Body of pancreas (tissue), 4 donors: ENCODE data around the gene NF2. TPM values are rescaled to one million over a fixed set of nuclear protein-coding genes. Genes with fewer than 3 reads are reported as not detected.
"Not testable (repeated sequence)": the region's sequence is repeated elsewhere in the genome, so short reads cannot be mapped to it uniquely, and the experiment has no call there.

Experiments
- ATAC-seq: fragments of 150-250 bp; one replicate; pipeline ENCODE4 v1.9.1; 2016
- DNase-seq, 4 donors: peaks; one replicate each; pipeline ENCODE4 v3.0.0-alpha.2; 2019
- H3K27ac ChIP-seq, 4 donors: fragments of 200-600 bp; sonication (generic); 1 replicate in 3 of 4; 2 replicates in 1 of 4; pipeline versions ENCODE4 v1.5.1 to v1.6.1; 2016 to 2019; ENCODE audit warnings: mild to moderate bottlenecking in 1 of 4, mixed read lengths in 1 of 4, moderate library complexity in 1 of 4
- H3K27me3 ChIP-seq, 2 donors: fragments of 200-600 bp; sonication (generic); one replicate each; pipeline ENCODE4 v1.6.0; 2016; ENCODE audit warnings: mild to moderate bottlenecking in 1 of 2
- H3K36me3 ChIP-seq, 2 donors: fragments of 200-600 bp; sonication (generic); replicated peaks in 1 of 2; 2 replicates each; pipeline ENCODE4 v1.5.1; 2016; ENCODE audit warnings: low read depth in 2 of 2; ENCODE audit not compliant: insufficient read depth in 1 of 2
- H3K4me1 ChIP-seq: fragments of 200-600 bp; sonication (generic); one replicate; pipeline ENCODE4 v1.6.0; 2016
- H3K4me3 ChIP-seq, 2 donors: fragments of 200-600 bp; sonication (generic); 1 replicate in 1 of 2; 2 replicates in 1 of 2; pipeline ENCODE4 v1.5.1; 2016 to 2019
- H3K9me3 ChIP-seq, 3 donors: fragments of 200-600 bp; sonication (generic); 1 replicate in 2 of 3; 2 replicates in 1 of 3; pipeline ENCODE4 v1.5.1; 2016
- POLR2A ChIP-seq, 3 donors: fragments of 450-650 bp; IDR thresholded peaks; one replicate each; pipeline ENCODE4 v1.6.1; 2016; ENCODE audit warnings: antibody characterized with exemption in 3 of 3, mild to moderate bottlenecking in 2 of 3
- WGBS, 2 donors: methylation state at CpG; one replicate each; pipeline ENCODE4 v1.1.5; 2017; 5-methylcytosine and 5-hydroxymethylcytosine counted together
- intact Hi-C: fragments of 100-400 bp; cut with DNase I; formaldehyde crosslinking; loops from one replicate; pipeline ENCODE4 v1.15.1; 2023
- total RNA-seq, 2 donors: library from RNA; depleted of rRNA; stranded (reverse); fragments of >200 nt; gene quantifications; one replicate each; pipeline ENCODE4 v1.1.0, GENCODE V29; 2016
- TF ChIP-seq, protein P1 (sequence below), 7 experiments: fragments of 450-650 bp in 4 of 7; fragments of 200-600 bp in 3 of 7; sonication (generic) in 3 of 7; IDR thresholded peaks; one replicate each; pipeline ENCODE4 v1.5.1; 2016 to 2019; ENCODE audit warnings: antibody characterized with exemption in 7 of 7

NF2 gene
- total RNA-seq, 2 donors from 2014 or later: 21.4 to 26.5 TPM

DNA sequence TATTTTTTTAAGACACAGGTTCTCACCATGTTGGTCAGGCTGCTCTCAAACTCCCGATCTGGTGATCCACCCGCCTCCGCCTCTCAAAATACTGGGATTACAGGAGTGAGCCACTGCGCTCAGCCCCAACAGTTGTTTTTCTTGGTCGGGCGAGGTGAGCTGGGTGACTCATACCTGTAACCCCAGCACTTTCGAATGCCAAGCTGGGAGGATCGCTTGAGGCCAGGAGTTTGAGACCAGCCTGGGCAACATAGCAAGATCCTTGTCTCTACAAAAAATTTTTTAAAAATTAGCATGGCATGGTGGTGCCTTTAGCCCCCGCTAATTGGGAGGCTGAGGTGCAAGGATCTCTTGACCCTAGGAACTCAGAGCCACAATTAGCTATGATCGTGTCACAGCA, 7.0 kb upstream of the NF2 start:
- Histone ChIP-seq H3K4me3 (no peak overlapping the region), H3K36me3 (no peaks in the 10 kb centered on the region), H3K4me1 (no peaks in the 10 kb centered on the region), H3K27me3 (no peaks in the 10 kb centered on the region), H3K27ac (no peak overlapping the region), H3K9me3 (no peaks in the 10 kb centered on the region)
- ATAC-seq (no peak), DNase-seq (no peak)
- TF ChIP-seq, protein P1, sequence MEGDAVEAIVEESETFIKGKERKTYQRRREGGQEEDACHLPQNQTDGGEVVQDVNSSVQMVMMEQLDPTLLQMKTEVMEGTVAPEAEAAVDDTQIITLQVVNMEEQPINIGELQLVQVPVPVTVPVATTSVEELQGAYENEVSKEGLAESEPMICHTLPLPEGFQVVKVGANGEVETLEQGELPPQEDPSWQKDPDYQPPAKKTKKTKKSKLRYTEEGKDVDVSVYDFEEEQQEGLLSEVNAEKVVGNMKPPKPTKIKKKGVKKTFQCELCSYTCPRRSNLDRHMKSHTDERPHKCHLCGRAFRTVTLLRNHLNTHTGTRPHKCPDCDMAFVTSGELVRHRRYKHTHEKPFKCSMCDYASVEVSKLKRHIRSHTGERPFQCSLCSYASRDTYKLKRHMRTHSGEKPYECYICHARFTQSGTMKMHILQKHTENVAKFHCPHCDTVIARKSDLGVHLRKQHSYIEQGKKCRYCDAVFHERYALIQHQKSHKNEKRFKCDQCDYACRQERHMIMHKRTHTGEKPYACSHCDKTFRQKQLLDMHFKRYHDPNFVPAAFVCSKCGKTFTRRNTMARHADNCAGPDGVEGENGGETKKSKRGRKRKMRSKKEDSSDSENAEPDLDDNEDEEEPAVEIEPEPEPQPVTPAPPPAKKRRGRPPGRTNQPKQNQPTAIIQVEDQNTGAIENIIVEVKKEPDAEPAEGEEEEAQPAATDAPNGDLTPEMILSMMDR (IDR thresholded peaks at IDR 0.05): no peak
- intact Hi-C loops: no loop called here
- 87 to 89% methylated on average over 10 of the region's 10 CpGs for WGBS, 2 donors

DNA sequence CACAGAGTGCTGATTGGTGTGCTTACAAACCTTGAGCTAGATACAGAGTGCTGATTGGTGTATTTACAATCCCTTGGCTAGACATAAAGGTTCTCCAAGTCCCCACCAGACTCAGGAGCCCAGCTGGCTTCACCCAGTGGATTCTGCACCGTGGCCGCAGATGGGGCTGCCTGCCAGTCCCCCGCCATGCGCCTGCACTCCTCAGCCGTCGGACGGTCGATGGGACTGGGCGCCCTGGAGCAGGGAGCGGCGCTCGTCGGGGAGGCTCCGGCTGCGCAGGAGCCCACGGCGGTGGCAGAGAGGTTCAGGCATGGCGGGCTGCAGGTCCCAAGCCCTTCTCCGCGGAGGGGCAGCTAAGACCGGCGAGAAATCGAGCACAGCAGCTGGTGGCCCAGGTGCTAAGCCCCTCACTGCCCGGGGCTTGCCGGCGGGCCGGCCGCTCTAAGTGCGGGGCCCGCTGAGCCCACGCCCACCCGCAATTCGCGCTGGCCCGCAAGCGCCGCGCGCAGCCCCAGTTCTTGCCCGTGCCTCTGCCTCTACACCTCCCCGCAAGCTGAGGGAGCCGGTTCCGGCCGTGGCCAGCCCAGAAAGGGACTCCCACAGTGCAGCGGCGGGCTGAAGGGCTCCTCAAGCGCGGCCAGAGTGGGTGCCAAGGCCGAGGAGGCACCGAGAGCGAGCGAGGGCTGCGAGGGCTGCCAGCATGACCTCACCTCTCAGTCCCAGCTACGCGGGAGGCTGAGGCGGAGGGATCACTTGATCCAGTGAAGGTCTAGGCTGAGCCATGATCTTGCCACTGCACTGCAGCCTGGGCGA, 5.4 kb upstream of the NF2 start:
- H3K4me1 ChIP-seq, H3K27me3 ChIP-seq, ATAC-seq, DNase-seq, H3K36me3 ChIP-seq, H3K9me3 ChIP-seq, H3K4me3 ChIP-seq, H3K27ac ChIP-seq, intact Hi-C loops: not testable (repeated sequence)
- WGBS, 2 donors: 76% methylated on average over 54 of the region's 57 CpGs; no CpG with 5 or more reads in 1 of the 2 donors

DNA sequence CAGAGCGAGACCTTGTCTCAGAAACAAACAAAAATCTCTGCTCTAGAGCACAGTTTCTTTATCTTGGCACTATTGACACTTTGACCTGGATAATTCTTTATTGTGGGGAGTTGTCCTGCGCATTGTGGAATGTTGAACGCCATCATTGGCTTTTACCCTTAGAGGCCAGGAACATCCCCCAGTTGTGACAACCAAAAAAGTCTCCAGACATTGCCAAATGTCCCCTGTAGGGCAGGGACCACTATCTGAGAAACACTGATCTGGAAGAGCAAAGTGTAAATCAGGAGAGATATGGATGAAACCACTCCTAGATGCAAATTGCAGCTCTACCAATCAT, 4.8 kb upstream of the NF2 start:
- WGBS, 2 donors: 76 to 84% methylated on average over 2 to 3 of the region's 3 CpGs
- H3K36me3 ChIP-seq: no peaks in the 10 kb centered on the region
- no peaks in the 10 kb centered on the region for H3K4me1 ChIP-seq
- no peaks in the 10 kb centered on the region for H3K9me3 ChIP-seq
- H3K27me3 ChIP-seq: no peaks in the 10 kb centered on the region
- DNase-seq (no peak), ATAC-seq (no peak)
- H3K4me3 ChIP-seq: no peak overlapping the region
- intact Hi-C loops: no loop called here
- no peak for TF ChIP-seq POLR2A (IDR thresholded peaks at IDR 0.05)
- TF ChIP-seq, protein P1 (IDR thresholded peaks at IDR 0.05): no peak
- H3K27ac ChIP-seq: no peak overlapping the region

DNA sequence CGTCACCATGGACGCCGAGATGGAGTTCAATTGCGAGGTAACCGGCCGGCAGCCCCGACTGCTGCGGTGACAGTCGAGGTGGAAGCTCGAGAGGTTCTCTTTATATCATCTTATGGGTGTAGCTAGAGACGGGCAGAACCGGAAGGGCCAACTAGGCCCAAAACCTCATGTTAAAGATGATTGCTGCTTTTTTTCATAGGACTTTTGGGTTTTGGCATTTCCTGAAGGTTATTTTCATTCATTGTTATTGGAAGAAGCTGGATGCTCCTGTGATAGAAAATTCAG, 585 bp downstream of the NF2 start:
- ATAC-seq (no peak), DNase-seq (peak in 3 of 4 donors; percentile 27 to 40 (median 38))
- H3K27me3 ChIP-seq: no peaks in the 10 kb centered on the region
- H3K36me3 ChIP-seq: no peaks in the 10 kb centered on the region
- H3K4me1 ChIP-seq: peaks cover 17% of the 10 kb centered on the region
- 0% methylated on average over 3 to 12 of the region's 12 CpGs for WGBS, 2 donors
- intact Hi-C loops: no loop called here
- no peaks in the 10 kb centered on the region for H3K9me3 ChIP-seq
- peak overlapping the region; percentile 64 to 96 (median 90) for H3K27ac ChIP-seq
- H3K4me3 ChIP-seq: peak overlapping the region; percentile 77 to 95
- TF ChIP-seq POLR2A (IDR thresholded peaks at IDR 0.05): no peak
- TF ChIP-seq, protein P1 (IDR thresholded peaks at IDR 0.05): no peak

DNA sequence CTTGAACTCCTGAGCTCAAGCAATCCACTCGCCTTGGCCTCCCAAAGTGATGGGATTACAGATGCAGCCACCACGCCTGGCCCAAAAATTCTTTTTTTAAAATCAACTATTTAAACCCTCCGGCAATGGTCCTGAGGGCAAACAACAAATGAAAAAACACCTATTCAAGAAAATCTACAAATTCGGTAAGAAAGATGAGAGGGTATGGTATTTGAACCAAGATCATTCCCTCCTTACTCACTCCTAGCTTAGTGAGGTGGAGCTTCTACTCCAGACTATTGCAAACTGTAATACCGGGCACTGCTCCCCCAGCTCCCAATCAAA, 2.1 kb downstream of the NF2 start:
- Histone ChIP-seq H3K27ac (no peak overlapping the region), H3K27me3 (no peaks in the 10 kb centered on the region), H3K36me3 (no peaks in the 10 kb centered on the region), H3K9me3 (no peaks in the 10 kb centered on the region), H3K4me1 (peaks cover 17% of the 10 kb centered on the region), H3K4me3 (no peak overlapping the region)
- TF ChIP-seq, protein P1 (IDR thresholded peaks at IDR 0.05): no peak
- TF ChIP-seq POLR2A (IDR thresholded peaks at IDR 0.05): no peak
- ATAC-seq (no peak), DNase-seq (no peak)
- intact Hi-C loops: no loop called here
- WGBS, 2 donors: 92 to 95% methylated on average over 5 of the region's 5 CpGs
